HepG2 (cell line): ENCODE data around the gene CDK11A. TPM values are rescaled to one million over a fixed set of nuclear protein-coding genes. Genes with fewer than 3 reads are reported as not detected.
A peak's percentile ranks its signal among the peaks of the same experiment; 100 is the strongest.

Experiments
- GZF1 ChIP-seq: sonication (generic); formaldehyde crosslinking; IDR thresholded peaks from 2 replicates; pipeline ENCODE4 v1.5.1; 2020; ENCODE audit warnings: mild to moderate bottlenecking, missing genetic modification reagents
- KDM5A ChIP-seq: fragments of 200-600 bp; sonication (generic); IDR thresholded peaks from 2 replicates; pipeline ENCODE4 v1.7.0; 2018; ENCODE audit warnings: antibody characterized with exemption, mild to moderate bottlenecking, low read length, borderline replicate concordance
- MIXL1 ChIP-seq: IDR thresholded peaks from 2 replicates; pipeline ENCODE4 v1.6.1; 2016
- PHF5A ChIP-seq: IDR thresholded peaks from one replicate; pipeline ENCODE4 v1.6.1; 2018; ENCODE audit warnings: low read depth, missing genetic modification reagents; ENCODE audit not compliant: unreplicated experiment
- SIN3B ChIP-seq: fragments of 150-350 bp; IDR thresholded peaks from 2 replicates; pipeline ENCODE4 v1.6.1; 2014; ENCODE audit warnings: low read length
- ZNF484 ChIP-seq: sonication (generic); formaldehyde crosslinking; IDR thresholded peaks from 2 replicates; pipeline ENCODE4 v1.5.1; 2020; ENCODE audit warnings: mild to moderate bottlenecking, low read depth, missing genetic modification reagents, borderline replicate concordance
- ZNF747 ChIP-seq: sonication (generic); formaldehyde crosslinking; IDR thresholded peaks from 2 replicates; pipeline ENCODE4 v1.8.1; 2023; ENCODE audit warnings: missing genetic modification reagents, mild to moderate bottlenecking, borderline replicate concordance
- polyA plus RNA-seq, 8 experiments: library from polyadenylated mRNA; depleted of rRNA in 3 of 8; stranded (reverse) in 7 of 8; unstranded in 1 of 8; fragments of >200 nt; fragmentation: Illumina TruSeq in 4 of 8; extraction: Trizol in 4 of 8; gene quantifications; 2 replicates each; pipeline versions ENCODE4 v1.2.1 to v1.2.3, GENCODE V29; 2011 to 2016; ENCODE audit warnings: low read depth in 4 of 8, missing spikeins in 1 of 8, mixed read lengths in 1 of 8; ENCODE audit not compliant: insufficient read depth in 1 of 8
- total RNA-seq, 5 experiments: library from RNA; depleted of rRNA; stranded (reverse); fragments of >200 nt; fragmentation: Illumina TruSeq; extraction: Trizol; gene quantifications; 2 replicates each; pipeline ENCODE4 v1.2.3, GENCODE V29; 2016; ENCODE audit warnings: low read depth in 1 of 5
- TF ChIP-seq, protein P1 (sequence below): sonication (generic); formaldehyde crosslinking; IDR thresholded peaks from 2 replicates; pipeline ENCODE4 v1.4.0; 2020; ENCODE audit warnings: missing genetic modification reagents
- TF ChIP-seq, protein P2 (sequence below): sonication (generic); formaldehyde crosslinking; IDR thresholded peaks from 2 replicates; pipeline ENCODE4 v1.8.0; 2022; ENCODE audit warnings: mild to moderate bottlenecking, missing genetic modification reagents, moderate library complexity
- TF ChIP-seq, protein P3 (sequence below), 2 experiments: sonication (generic) in 1 of 2; formaldehyde crosslinking in 1 of 2; IDR thresholded peaks; 2 replicates each; pipeline versions ENCODE4 v1.6.1 to v1.9.0; 2014 to 2022; ENCODE audit warnings: antibody characterized with exemption in 1 of 2, borderline replicate concordance in 1 of 2, inconsistent platforms in 1 of 2, low read depth in 1 of 2, missing genetic modification reagents in 1 of 2
- TF ChIP-seq, protein P4 (sequence below): sonication (generic); formaldehyde crosslinking; IDR thresholded peaks from 2 replicates; pipeline ENCODE4 v1.4.0; 2020; ENCODE audit warnings: missing genetic modification reagents
- TF ChIP-seq, protein P5 (sequence below): sonication (generic); formaldehyde crosslinking; IDR thresholded peaks from 2 replicates; pipeline ENCODE4 v1.9.0; 2021; ENCODE audit warnings: missing genetic modification reagents, mild to moderate bottlenecking, borderline replicate concordance
- TF ChIP-seq, protein P6 (sequence below): sonication (generic); formaldehyde crosslinking; IDR thresholded peaks from 2 replicates; pipeline ENCODE4 v1.4.0; 2020; ENCODE audit warnings: mild to moderate bottlenecking, missing genetic modification reagents

Gene CDK11A
- total and polyA plus RNA-seq, 2 of the 13 experiments (the other 11 are each of a cell fraction or from before 2014, with no cell fraction given), result 11.2 to 17.9 TPM

DNA sequence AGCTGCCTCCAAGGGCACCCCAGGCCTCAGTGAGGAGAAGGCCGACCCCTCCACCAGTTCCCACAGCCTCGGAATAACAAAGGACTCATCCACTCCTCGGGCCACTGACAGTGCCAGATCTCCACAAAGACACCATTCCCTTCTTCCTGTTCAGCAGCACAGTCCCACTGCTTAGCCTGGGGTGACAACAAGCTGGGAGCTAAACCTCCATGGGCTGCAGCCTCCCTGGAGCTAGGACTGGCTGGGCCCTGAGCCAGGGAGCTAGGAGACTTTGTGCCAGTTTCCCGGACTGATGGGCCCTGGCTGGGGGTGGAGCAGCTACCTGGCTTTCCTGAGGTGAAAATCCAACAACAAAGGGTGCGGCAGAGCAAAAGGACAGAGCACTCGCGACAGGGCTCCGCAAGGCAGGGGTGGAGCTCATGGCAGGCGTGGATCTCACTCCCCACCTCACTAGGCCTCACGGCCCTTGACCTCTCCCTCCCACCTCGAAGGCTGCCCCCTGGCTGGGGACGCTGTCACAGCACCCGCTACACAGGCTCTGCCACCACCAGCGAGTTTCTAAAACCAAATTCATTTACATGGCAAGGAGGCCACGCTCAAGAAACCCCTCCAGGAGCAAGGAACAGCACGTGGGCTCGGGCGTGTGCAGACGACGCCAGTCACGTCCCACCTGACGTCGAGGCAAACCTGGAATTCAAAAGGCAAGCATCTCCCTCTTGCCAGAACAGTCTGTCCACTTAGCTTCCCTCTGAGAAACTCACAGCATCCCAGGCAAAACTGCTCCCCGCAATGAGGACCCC, 45.4 kb downstream of the CDK11A start (continued):
- TF ChIP-seq, protein P1, sequence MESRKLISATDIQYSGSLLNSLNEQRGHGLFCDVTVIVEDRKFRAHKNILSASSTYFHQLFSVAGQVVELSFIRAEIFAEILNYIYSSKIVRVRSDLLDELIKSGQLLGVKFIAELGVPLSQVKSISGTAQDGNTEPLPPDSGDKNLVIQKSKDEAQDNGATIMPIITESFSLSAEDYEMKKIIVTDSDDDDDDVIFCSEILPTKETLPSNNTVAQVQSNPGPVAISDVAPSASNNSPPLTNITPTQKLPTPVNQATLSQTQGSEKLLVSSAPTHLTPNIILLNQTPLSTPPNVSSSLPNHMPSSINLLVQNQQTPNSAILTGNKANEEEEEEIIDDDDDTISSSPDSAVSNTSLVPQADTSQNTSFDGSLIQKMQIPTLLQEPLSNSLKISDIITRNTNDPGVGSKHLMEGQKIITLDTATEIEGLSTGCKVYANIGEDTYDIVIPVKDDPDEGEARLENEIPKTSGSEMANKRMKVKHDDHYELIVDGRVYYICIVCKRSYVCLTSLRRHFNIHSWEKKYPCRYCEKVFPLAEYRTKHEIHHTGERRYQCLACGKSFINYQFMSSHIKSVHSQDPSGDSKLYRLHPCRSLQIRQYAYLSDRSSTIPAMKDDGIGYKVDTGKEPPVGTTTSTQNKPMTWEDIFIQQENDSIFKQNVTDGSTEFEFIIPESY, result peak; percentile 80
- TF ChIP-seq, protein P2, sequence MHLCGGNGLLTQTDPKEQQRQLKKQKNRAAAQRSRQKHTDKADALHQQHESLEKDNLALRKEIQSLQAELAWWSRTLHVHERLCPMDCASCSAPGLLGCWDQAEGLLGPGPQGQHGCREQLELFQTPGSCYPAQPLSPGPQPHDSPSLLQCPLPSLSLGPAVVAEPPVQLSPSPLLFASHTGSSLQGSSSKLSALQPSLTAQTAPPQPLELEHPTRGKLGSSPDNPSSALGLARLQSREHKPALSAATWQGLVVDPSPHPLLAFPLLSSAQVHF (CRISPR knock-in tag), result 0 out of 2 replicates have a peak, but pooled peaks have one; percentile 39
- no peak for TF ChIP-seq SIN3B
- no peak for TF ChIP-seq GZF1 (CRISPR knock-in tag)
- TF ChIP-seq, protein P3, sequence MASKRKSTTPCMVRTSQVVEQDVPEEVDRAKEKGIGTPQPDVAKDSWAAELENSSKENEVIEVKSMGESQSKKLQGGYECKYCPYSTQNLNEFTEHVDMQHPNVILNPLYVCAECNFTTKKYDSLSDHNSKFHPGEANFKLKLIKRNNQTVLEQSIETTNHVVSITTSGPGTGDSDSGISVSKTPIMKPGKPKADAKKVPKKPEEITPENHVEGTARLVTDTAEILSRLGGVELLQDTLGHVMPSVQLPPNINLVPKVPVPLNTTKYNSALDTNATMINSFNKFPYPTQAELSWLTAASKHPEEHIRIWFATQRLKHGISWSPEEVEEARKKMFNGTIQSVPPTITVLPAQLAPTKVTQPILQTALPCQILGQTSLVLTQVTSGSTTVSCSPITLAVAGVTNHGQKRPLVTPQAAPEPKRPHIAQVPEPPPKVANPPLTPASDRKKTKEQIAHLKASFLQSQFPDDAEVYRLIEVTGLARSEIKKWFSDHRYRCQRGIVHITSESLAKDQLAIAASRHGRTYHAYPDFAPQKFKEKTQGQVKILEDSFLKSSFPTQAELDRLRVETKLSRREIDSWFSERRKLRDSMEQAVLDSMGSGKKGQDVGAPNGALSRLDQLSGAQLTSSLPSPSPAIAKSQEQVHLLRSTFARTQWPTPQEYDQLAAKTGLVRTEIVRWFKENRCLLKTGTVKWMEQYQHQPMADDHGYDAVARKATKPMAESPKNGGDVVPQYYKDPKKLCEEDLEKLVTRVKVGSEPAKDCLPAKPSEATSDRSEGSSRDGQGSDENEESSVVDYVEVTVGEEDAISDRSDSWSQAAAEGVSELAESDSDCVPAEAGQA (IDR thresholded peaks at IDR 0.05; ENCODE audit: low read depth), result 0 out of 2 replicates have a peak, but pooled peaks have one; percentile 34
- TF ChIP-seq, protein P3 (CRISPR knock-in tag; IDR thresholded peaks at IDR 0.05; ENCODE audit: borderline replicate concordance), result no peak
- no peak for TF ChIP-seq ZNF484 (CRISPR knock-in tag)
- no peak for TF ChIP-seq PHF5A (CRISPR knock-in tag)
- TF ChIP-seq KDM5A, result no peak
- TF ChIP-seq ZNF747 (CRISPR knock-in tag), result no peak
- no peak for TF ChIP-seq MIXL1
- TF ChIP-seq, protein P4, sequence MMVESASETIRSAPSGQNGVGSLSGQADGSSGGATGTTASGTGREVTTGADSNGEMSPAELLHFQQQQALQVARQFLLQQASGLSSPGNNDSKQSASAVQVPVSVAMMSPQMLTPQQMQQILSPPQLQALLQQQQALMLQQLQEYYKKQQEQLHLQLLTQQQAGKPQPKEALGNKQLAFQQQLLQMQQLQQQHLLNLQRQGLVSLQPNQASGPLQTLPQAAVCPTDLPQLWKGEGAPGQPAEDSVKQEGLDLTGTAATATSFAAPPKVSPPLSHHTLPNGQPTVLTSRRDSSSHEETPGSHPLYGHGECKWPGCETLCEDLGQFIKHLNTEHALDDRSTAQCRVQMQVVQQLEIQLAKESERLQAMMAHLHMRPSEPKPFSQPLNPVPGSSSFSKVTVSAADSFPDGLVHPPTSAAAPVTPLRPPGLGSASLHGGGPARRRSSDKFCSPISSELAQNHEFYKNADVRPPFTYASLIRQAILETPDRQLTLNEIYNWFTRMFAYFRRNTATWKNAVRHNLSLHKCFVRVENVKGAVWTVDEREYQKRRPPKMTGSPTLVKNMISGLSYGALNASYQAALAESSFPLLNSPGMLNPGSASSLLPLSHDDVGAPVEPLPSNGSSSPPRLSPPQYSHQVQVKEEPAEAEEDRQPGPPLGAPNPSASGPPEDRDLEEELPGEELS (CRISPR knock-in tag), result peak; percentile 23; the same call in 1 of the 2 replicates
- TF ChIP-seq, protein P5, sequence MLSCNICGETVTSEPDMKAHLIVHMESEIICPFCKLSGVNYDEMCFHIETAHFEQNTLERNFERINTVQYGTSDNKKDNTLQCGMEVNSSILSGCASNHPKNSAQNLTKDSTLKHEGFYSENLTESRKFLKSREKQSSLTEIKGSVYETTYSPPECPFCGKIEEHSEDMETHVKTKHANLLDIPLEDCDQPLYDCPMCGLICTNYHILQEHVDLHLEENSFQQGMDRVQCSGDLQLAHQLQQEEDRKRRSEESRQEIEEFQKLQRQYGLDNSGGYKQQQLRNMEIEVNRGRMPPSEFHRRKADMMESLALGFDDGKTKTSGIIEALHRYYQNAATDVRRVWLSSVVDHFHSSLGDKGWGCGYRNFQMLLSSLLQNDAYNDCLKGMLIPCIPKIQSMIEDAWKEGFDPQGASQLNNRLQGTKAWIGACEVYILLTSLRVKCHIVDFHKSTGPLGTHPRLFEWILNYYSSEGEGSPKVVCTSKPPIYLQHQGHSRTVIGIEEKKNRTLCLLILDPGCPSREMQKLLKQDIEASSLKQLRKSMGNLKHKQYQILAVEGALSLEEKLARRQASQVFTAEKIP (CRISPR knock-in tag), result no peak
- TF ChIP-seq, protein P6, sequence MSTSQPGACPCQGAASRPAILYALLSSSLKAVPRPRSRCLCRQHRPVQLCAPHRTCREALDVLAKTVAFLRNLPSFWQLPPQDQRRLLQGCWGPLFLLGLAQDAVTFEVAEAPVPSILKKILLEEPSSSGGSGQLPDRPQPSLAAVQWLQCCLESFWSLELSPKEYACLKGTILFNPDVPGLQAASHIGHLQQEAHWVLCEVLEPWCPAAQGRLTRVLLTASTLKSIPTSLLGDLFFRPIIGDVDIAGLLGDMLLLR (CRISPR knock-in tag), result peak; percentile 69; the same call in 1 of the 2 replicates
